ENCODE results near the gene CARNS1.

The CARNS1 gene

GRCh38 chr11:67415501-67416304, at the start of gene CARNS1:
TSS of gene CARNS1 (plus strand) at chr11:67415678. CDS start at chr11:67416200, 522 bp downstream.
- no peak for DNase-seq (ENCODE audit: low read depth, low spot score)

- DNase-seq (ENCODE audit: low read depth, low spot score), result no peak
Measured at GRCh38 chr11:67365736-67366444, 49.6 kb upstream of the CARNS1 start.

- DNase-seq (ENCODE audit: low read depth, low spot score), result no peak
Measured at GRCh38 chr11:67366546-67366945, 48.9 kb upstream of the CARNS1 start.

GRCh38 chr11:67366961-67367760, 48.3 kb upstream of the CARNS1 start:
- DNase-seq (ENCODE audit: low read depth, low spot score), result no peak

- no peak for DNase-seq (ENCODE audit: low read depth, low spot score)
Measured at GRCh38 chr11:67367761-67368227, 47.7 kb upstream of the CARNS1 start.

GRCh38 chr11:67368621-67369020, 46.9 kb upstream of the CARNS1 start:
- no peak for DNase-seq (ENCODE audit: low read depth, low spot score)

GRCh38 chr11:67369275-67369674, 46.2 kb upstream of the CARNS1 start:
- DNase-seq (ENCODE audit: low read depth, low spot score), result no peak

- DNase-seq (ENCODE audit: low read depth, low spot score), result no peak
Measured at GRCh38 chr11:67369801-67370284, 45.6 kb upstream of the CARNS1 start.

GRCh38 chr11:67370351-67371076, 45.0 kb upstream of the CARNS1 start:
- DNase-seq (ENCODE audit: low read depth, low spot score), result no peak

- no peak for DNase-seq (ENCODE audit: low read depth, low spot score)
Measured at GRCh38 chr11:67371189-67371910, 44.1 kb upstream of the CARNS1 start.

- no peak for DNase-seq (ENCODE audit: low read depth, low spot score)
Measured at GRCh38 chr11:67371911-67372320, 43.6 kb upstream of the CARNS1 start.

GRCh38 chr11:67372321-67372992, 43.0 kb upstream of the CARNS1 start:
- no peak for DNase-seq (ENCODE audit: low read depth, low spot score)

GRCh38 chr11:67372993-67373647, 42.4 kb upstream of the CARNS1 start, which contains the start of gene CLCF1:
TSS of gene CLCF1 (minus strand) at chr11:67373598. CDS start at chr11:67373539, 59 bp downstream.
- DNase-seq (ENCODE audit: low read depth, low spot score), result no peak

- peak; percentile 48 for DNase-seq (ENCODE audit: low read depth, low spot score)
Measured at GRCh38 chr11:67373648-67374570, 41.6 kb upstream of the CARNS1 start.

GRCh38 chr11:67374571-67375281, 40.8 kb upstream of the CARNS1 start:
- DNase-seq (ENCODE audit: low read depth, low spot score), result no peak

- no peak for DNase-seq (ENCODE audit: low read depth, low spot score)
Measured at GRCh38 chr11:67375320-67376055, 40.0 kb upstream of the CARNS1 start.

All from activated CD4-positive, CD25-positive, alpha-beta regulatory T cell treated with anti-CD3 and anti-CD28 coated beads, Interleukin-2, amount 50 U/mL, for 16 hours (primary cell).